ENCODE results near the gene RPN1. TPM values are rescaled to one million over a fixed set of nuclear protein-coding genes. Genes with fewer than 3 reads are reported as not detected.
A peak's percentile ranks its signal among the peaks of the same experiment; 100 is the strongest.
"Not testable (repeated sequence)": the region's sequence is repeated elsewhere in the genome, so short reads cannot be mapped to it uniquely, and the experiment has no call there.

Gene RPN1
- total RNA-seq, 1 experiment from 2014 or later = 383 TPM

DNA sequence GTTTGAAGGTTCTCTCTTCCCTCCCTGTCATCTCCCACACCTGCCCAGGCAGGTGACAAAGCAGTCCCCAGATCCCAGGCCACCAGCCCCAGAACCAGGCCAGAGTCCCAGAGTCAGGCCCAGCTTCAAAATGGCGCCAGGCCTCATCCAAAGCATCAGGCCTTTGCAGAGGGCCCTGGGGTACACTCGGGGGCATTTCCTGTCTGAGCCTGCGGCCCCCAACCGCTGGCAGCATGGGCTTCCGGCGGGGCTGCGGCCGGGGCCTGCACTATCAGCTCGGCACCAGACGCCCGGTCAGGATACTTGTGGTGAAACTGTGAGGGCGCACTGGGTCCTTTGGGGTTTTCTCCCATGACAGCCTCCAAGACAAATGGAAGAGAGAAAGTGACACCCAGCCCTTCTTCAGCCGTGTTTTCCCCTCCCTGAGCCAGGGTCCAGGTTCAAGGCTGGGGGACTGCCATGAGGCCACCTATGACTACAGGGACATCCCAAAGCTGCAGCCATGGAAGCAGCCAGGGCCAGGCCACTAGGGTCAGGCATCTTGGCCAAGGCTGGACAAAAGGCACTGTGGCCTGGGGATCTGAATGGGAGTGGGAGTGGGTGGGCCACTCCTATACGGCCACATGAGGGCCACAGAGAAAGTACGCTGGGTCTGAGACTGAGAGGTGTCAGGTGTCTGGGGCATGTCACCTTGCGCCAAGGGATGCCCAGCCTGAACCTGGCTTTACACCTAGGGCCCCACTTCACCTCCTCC is 33.9 kb downstream of the RPN1 start:
- in situ Hi-C loops (cut with HindIII; ENCODE audit: low sequenced_read_pairs) = no loop called here
- DNase-seq (ENCODE audit: low spot score) = no peak

DNA sequence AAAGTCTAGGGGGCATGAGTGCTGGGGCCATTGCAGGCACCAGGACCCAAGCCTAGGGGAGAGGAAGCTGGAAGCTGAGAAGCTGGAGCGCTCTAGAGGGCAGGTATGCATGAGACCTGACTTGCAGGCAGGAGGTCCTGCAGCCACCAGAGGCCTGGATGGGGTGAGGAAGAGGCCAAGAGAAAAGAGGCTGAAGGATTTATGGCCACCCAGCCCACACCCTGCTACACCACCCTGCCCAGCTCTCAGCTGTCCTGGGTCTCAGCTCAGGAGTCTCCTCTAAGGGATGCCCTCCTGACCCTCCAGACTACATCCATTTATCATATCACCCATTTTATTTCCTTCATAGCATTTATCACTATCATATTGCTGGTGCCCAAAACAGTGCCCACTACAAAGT is 36.5 kb downstream of the RPN1 start:
- DNase-seq (ENCODE audit: low spot score) = no peak

DNA sequence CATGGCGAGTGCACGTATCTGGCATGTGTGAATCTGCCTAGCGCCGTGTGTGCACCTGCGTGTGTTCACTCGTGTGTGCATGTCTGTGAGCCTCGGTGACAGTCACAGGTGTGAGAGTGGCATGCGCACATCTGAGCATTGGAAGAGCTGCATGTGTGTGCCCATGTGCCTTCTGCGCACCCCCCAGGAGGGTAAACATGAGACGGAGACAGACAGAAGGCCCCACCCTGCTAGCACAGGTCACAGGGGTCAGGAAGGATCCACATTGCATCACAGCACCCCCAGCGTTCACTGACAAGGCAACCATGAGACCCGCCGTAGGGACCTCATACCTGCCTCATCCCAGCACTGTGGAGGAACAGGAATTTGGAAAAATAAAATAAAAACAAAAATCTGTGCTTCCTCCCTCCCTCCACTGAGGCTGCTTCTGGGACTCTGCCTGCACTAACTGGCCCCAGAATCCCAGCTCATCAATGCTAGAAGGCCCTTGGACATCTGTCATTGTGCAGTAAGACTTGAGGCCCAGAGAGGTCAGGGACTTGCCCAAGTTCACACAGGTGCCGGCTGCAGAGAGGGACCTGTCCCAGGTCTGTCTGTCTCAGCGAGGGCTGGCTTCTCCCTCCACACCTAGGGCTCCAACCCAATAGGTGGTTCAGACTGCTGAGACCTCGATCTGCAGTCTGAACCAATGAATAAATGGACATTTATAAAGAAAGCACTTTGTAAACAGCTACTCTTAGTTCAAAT is 37.4 kb downstream of the RPN1 start:
- DNase-seq (ENCODE audit: low spot score) = no peak
- in situ Hi-C loops (cut with HindIII; ENCODE audit: low sequenced_read_pairs) = no loop called here

More for the DNA sequence above, 36.5 kb downstream of the RPN1 start:
- in situ Hi-C loops (cut with HindIII; ENCODE audit: low sequenced_read_pairs) = no loop called here

DNA sequence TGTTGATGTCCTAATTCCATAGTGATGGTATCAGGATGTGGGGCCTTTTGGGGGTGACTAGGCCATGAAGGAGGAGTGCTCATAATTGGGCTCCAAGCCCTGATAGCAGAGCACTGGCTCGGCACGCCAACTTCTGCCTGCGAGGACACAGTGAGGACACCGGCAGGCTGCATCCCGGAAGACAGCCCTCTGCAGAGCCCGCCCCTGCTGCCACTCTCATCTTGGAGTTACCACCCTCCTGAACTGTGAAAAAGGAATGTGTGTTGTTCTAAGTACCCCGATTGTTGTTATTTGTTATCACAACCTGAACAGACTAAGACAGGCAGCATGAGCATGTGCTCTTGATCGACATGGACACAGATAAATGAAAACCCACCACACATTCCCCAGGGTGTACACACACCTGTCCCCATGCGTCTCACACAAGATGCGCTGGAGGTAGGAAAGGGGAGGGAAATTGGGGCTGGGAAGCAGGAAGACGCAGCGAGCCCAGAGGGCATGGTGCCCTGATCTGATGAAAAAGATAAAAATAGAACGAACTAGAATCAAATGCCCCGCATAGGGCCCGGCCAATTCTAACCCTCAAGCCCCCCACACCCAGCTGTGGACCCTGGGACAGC is 40.1 kb downstream of the RPN1 start:
- no peak for DNase-seq (ENCODE audit: low spot score)
- in situ Hi-C loops (cut with HindIII; ENCODE audit: low sequenced_read_pairs) = no loop called here

DNA sequence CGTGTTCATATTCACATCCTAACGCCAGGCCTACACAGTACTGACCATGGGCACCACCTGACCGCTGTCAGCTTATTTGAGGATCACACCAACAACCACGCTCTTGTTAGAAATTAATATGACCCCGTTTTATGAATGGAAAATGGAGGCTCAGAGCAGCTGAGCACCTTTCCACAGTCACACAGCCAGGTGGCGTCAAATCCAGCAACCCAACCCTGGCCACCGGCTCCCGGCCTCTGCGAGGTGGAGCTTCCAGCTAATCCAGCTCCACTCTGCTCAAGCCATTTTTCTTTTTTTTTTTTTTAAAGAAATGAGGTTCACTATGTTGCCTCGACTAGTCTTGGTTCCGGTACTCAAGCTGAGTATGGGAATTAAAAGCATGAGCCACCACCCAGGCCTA is 41.3 kb downstream of the RPN1 start:
- in situ Hi-C loops (cut with HindIII; ENCODE audit: low sequenced_read_pairs) = no loop called here
- DNase-seq (ENCODE audit: low spot score) = no peak

DNA sequence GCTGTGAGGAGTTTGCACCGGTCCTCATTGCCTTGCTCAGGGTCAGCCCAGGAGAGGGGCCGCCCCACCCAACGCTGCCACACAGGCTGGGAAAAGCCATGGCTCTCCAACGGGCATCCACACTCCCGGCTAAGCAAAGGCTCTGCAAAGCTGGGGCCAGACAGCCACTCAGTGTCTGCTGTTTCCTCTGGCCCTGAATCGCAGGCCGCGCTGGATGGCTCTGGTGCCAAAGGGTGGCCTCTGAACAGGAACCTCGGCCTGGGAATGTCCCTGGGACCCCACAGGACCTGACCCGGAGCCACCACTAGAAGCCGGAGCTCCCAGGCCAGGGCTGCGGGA is 42.9 kb downstream of the RPN1 start:
- DNase-seq (ENCODE audit: low spot score) = peak; percentile 36
- in situ Hi-C loops (cut with HindIII; ENCODE audit: low sequenced_read_pairs) = no loop called here

DNA sequence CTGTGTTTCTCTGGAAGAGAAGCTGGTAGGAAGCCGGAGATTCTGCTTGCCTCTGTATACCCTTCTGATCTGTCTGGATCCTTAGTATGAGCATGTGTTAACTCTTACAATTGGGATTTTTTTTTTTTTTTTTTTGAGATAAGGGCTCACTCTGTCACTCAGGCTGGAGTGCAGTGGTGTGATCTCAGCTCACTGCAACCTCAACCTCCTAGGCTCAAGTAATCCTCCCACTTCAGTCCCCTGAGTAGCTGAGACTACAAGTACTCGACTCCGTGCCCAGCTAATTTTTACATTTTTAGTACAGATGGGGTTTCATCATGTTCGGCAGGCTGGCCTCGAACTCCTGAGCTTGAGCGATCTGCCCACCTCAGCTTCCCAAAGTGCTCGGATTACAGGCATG is 44.5 kb downstream of the RPN1 start:
- in situ Hi-C loops (cut with HindIII; ENCODE audit: low sequenced_read_pairs) = no loop called here
- no peak for DNase-seq (ENCODE audit: low spot score)

DNA sequence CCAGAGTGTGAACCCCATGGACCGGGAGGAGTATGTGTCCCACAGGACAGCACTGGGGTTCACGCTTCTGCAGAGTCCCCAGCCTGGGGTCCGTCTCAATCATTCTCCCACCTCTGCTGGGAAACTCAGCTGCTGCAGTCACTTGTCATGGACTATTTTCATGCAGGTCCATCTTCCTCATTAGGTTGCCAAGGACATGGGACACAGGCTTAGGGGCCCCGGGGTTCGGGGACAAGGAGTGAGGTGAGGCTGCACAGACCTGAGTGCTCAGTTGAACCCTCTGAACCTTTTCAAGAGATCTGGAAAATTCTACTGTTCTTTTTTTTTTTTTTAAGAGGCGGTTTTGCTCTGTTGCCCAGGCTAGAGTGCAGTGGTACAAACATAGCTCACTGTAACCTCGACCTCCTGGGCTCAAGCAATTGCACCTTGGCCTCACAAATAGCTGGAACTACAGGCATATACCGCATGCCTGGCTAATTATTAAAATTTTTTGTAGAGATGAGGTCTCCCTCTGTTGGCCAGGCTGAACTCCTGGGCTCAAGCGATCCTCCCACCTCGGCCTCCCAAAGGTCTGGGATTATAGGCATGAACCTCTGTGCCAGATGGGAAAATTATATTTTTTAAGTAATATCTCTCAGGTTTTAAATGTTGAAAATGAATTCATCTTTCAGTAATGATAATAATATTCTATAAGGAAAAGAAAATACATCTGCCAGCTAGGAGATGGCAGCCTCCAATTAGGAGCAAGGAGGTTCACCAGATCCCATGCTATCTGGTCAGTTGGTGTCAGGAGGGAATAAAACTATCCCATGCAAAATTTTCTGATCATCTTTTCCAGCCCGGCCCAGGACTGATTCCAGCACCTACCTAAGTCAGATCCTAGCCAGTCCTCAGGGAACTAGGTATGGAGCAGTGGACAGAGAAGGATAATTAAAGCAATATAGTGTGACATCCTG is 45.2 kb downstream of the RPN1 start:
- in situ Hi-C loops (cut with HindIII; ENCODE audit: low sequenced_read_pairs) = no loop called here

DNA sequence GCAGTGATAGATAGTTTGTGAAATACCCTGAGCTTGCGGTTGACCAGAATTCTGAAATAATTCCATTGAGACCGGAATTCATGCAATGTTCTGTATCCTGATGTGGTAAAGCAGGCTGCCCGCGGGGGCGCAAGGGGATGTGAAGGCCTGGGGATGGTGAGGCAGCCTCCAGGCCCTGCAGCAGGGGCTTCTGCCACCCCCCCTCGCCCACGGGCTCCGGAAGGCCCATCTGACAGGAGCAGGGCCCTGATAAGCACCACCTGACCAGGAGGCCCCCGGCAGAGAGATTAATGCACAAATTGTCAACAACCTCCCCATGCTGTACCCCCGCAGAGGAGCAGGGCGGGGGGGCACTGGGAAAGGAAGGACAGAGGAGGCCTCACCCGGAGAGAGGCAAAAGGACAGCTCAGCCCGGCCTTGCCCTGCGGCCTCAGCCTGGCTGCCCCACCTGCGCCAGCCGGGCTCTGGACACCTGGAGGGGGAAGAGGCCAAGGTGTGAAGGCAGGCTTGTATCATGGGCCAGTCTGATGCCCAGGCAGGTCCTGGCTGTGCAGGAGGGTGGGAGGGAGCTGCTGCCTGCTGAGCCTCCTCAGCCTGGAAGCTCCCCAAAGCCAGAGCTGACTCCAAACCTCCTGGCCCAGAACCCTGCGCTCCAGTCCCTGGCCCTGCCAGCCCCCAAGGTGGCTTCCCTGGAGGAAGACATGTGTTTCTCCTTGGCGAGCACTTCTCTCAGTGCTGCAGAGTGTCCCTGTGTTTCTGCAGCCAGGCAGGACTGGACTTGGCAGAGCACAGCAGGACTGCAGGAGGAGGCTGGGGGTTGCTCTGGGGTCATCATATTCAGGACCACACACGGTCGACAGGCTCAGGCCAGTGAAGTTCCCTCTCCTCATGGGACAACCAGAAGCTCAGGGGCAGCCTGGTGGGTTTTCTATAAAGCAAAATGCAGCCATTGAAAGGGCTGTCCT is 46.5 kb downstream of the RPN1 start:
- DNase-seq (ENCODE audit: low spot score) = no peak
- in situ Hi-C loops (cut with HindIII; ENCODE audit: low sequenced_read_pairs) = no loop called here

More for the DNA sequence above, 45.2 kb downstream of the RPN1 start:
- DNase-seq (ENCODE audit: low spot score) = no peak

DNA sequence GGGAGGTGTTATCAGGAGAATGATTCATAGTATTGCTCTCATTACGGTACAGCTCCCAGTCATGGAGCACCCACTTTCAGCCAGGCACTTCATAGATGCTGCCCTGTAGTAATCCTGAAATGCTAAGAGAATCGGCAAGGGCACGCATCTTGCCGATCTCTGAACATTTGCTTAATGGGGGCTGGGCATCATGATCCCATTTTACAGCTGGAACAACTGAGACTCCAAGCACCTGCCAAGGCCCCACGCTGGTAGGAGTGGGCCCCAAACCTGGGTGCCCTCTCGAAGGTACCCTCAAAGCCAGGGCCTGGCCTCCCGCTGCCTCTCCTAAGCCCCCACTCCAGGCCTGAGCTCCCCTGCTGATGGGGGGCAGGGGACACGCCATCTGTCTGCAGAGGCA is 47.3 kb downstream of the RPN1 start:
- in situ Hi-C loops (cut with HindIII; ENCODE audit: low sequenced_read_pairs) = no loop called here
- no peak for DNase-seq (ENCODE audit: low spot score)

DNA sequence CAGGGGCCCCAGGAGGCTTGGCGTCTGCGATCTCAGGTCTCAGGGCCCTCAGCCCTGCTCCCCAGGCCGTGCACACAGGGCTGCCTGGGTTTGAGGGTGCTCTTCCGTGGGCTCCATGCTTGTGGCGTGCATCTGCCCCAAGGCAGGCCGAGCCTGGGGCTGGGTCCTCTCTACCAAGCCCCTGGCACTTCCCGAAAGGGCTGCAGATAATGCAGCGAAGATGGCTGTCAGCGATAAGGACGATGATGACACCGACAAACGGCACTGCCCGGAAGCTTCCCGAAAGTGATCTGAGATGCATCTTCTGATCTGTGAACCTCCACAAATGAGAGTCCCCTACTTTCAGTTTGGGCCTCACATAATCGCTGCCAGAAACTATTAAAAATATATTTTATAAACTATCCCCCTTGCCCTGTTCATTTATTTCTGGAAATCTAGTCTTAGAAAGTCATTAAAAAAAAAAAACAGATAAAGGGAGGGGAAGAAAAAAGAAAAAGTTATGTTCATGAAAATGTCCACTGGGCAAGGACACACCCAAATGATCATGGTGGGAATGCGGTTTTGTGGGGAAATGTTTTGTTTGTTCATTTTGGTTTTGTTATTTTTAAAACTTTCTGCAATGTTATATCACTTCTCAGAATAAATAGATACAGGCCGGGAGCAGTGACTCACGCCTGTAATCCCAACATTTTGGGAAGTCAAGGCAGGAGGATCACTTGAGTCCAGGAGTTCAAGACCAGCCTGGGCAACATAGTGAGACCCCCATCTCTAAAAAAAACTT is 51.5 kb downstream of the RPN1 start:
- in situ Hi-C loops (cut with HindIII; ENCODE audit: low sequenced_read_pairs) = no loop called here

DNA sequence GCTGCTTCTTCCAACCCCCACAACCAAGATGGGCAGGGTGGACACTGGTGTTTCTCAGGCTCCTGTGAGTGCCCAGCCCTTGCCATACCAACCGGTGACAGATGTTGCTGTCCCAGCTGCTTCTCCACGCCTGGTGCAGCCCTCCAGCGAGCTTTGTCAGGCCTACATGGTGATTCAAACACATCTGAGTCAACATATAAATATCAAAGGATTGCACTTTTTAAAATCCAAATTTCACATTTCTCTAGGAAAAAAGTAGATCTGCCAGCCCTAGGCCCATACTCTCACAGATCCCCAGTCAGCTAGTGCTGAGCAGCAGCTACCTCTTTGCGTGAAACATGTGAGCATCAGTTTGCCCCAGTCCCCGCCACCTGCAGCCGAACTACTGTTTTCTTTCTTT is 52.7 kb downstream of the RPN1 start:
- no peak for DNase-seq (ENCODE audit: low spot score)
- in situ Hi-C loops (cut with HindIII; ENCODE audit: low sequenced_read_pairs) = no loop called here

More for the DNA sequence above, 51.5 kb downstream of the RPN1 start:
- no peak for DNase-seq (ENCODE audit: low spot score)

DNA sequence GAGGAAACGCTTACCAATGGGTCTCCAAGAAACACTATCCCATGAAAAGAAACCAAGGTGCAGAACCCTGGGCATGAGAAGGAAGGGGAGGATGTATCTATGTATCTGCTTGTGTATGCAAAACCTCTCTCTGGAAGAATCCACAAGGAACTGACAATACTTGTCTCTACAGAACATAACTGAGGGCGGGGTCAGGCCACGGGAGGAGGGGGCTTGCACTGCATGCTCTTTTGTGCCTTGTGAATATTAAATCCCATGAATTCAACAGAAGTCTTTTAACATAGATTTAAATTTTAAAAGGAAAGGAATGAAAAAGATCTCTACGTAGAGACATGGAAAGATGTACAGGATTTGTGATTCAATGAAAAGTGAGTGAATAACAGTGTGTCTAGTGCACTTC is 57.8 kb downstream of the RPN1 start:
- DNase-seq (ENCODE audit: low spot score) = no peak
- in situ Hi-C loops (cut with HindIII; ENCODE audit: low sequenced_read_pairs) = no loop called here

DNA sequence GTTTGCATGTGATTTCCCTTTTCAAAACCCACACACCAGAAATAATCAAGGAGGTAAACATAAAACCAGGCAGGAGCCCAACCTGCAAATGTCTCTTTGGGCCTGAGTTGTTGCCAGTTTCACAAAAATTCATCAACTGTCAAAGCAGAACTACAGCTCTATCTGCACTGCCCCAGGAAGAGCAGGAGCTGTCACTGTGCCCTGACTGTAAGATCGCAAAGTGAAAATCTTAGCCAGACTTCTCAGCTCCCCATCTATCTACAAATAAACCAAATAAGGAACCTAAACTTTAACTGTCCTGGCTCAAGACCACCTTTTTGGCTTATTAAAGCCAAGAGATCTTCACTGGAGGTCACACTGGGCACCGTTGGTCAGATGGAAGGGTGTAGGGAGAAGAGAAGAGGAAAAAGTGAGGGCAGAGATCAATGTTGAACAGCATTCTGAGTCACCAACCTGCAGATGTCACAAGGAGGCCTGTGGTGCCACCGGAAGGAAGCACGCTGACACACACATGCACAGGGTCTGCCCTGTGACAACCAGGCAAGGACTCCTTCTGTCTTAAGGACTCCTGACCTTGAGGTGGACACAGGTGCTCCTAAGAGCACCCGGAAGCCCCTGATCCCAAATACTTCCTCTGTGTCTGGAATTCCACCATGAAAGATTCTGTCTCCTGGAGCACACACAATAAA is 58.7 kb downstream of the RPN1 start:
- in situ Hi-C loops (cut with HindIII; ENCODE audit: low sequenced_read_pairs) = no loop called here

DNA sequence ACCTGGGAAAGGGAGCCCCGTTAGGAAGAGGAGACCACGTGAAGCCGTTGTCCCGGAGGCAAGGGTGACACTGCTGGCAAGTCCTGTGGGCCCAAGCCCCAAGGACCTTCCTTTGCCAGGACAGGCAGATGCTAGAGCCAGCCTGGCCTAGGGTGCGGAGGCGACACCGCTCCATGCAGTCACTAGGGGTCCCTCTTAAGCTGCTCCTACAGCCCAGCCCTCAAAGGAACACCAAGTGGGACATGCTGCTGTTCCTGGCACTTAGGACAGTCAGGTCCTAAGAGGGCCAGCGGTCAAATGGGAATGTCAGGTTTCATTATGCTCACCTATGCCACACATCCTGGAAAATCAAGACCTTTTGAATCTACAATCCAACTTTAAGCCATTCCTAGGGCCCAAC is 59.7 kb downstream of the RPN1 start:
- no peak for DNase-seq (ENCODE audit: low spot score)
- in situ Hi-C loops (cut with HindIII; ENCODE audit: low sequenced_read_pairs) = no loop called here

More for the DNA sequence above, 58.7 kb downstream of the RPN1 start:
- no peak for DNase-seq (ENCODE audit: low spot score)

DNA sequence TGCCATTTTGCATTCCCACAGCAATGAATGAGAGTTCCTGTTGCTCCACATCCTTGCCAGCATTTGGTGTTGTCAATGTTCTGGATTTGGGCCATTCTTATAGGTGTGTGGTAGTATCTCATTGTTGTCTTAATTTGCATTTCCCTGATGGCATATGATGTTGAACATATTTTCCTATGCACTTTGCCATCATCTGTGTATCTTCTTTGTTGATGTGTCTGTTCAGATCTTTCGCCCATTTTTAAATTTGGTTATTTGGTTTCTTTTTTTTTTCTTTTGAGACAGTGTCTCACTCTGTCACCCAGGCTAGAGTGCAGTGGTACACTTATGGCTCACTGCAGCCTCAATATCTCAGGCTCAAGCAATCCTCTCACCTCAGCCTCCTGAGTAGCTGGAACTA is 60.6 kb downstream of the RPN1 start:
- DNase-seq (ENCODE audit: low spot score); in situ Hi-C loops (cut with HindIII; ENCODE audit: low sequenced_read_pairs): not testable (repeated sequence)

DNA sequence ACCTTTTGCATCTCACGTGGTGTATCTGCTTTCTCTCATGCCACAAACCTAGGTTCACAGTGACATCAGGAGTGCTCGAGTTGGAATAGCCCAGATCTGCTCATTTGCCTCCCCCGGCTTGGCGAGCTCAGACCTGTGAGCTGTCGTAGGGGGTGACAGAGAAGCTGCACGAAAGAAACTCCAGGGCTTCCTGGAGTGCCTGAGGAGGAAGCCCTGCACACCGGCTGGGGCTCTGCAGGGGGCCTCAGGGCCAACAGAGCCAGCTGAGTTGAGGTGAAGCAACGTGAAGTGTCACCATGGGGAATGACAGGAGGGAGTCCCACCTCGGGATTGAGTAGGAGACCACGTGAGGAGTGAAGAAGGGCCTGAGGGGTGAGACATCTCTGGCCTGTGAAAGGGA is 62.5 kb downstream of the RPN1 start:
- in situ Hi-C loops (cut with HindIII; ENCODE audit: low sequenced_read_pairs) = no loop called here
- no peak for DNase-seq (ENCODE audit: low spot score)
